ENCODE measurements around the gene TRAM2. TPM values are rescaled to one million over a fixed set of nuclear protein-coding genes. Genes with fewer than 3 reads are reported as not detected.
A peak's percentile ranks its signal among the peaks of the same experiment; 100 is the strongest.

Gene TRAM2
- total and polyA plus RNA-seq, 9 of the 15 experiments (the other 6 are each of a cell fraction or from before 2014, with no cell fraction given): 2.6 to 13.3 (median 8.9) TPM

DNA sequence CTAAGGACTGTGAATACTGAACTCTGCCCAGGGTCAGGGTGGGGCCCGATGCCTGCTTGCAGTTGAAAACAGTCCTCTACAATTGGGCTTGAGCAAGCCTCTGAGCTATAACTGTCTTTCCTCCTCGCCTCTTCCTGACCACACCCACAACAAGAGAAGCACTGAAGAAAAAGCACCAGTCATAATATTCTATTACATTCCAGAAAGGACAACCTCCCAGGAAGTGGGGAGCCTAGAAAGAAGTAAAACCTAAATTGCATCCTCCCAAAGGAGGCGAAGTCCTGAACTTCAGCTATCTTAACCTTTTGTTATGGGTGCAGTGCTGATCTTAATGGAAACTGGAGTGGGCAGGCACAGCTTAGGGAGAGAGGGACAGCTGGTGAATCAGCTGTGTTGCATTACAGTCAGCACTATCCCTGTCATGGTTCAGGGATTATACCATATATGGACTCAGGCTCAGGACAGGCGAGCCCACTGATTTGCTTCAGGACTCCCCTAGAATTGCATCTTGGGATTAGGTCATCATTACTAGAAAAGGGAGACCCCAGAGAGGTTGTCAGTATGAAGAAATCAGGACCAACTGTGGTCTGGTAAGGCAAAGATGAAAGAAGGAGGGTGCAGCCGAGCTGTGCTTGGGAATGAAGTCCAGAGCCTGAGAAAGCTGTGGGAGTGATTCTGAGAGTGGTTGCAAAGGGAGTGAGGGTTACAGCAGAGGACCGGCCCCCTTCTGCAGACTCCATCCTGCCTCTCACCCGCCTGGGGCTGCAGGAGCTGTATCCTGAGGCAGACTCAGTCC is 18.3 kb upstream of the TRAM2 start (continued):
- TF ChIP-seq TOE1 (IDR thresholded peaks at IDR 0.05; ENCODE audit: borderline replicate concordance): no peak
- TF ChIP-seq TOE1 (CRISPR knock-in tag; IDR thresholded peaks at IDR 0.05; ENCODE audit: borderline replicate concordance, low read depth): no peak
- TF ChIP-seq ZNF512 (tag; IDR thresholded peaks at IDR 0.05): no peak
- no peak for TF ChIP-seq ZNF444 (CRISPR knock-in tag; IDR thresholded peaks at IDR 0.05)
- TF ChIP-seq ZBTB40 (IDR thresholded peaks at IDR 0.05): no peak
- TF ChIP-seq ZBTB40 (CRISPR knock-in tag; IDR thresholded peaks at IDR 0.05): no peak
- TF ChIP-seq NUFIP1 (IDR thresholded peaks at IDR 0.05; ENCODE audit: partially characterized antibody): no peak
- no peak for TF ChIP-seq NR4A1 (CRISPR knock-in tag; IDR thresholded peaks at IDR 0.05)
- TF ChIP-seq NR4A1 (tag; IDR thresholded peaks at IDR 0.05): no peak
- no peak for TF ChIP-seq CTCFL (IDR thresholded peaks at IDR 0.05; ENCODE audit: borderline replicate concordance, insufficient read depth, low read depth, low read length, poor library complexity, severe bottlenecking)
- TF ChIP-seq ZNF507 (tag; conservative IDR thresholded peaks at IDR 0.05): no peak
- peak; percentile 39; the same call in 1 of the 2 replicates for TF ChIP-seq ATF7 (IDR thresholded peaks at IDR 0.05)
- TF ChIP-seq, protein P1, sequence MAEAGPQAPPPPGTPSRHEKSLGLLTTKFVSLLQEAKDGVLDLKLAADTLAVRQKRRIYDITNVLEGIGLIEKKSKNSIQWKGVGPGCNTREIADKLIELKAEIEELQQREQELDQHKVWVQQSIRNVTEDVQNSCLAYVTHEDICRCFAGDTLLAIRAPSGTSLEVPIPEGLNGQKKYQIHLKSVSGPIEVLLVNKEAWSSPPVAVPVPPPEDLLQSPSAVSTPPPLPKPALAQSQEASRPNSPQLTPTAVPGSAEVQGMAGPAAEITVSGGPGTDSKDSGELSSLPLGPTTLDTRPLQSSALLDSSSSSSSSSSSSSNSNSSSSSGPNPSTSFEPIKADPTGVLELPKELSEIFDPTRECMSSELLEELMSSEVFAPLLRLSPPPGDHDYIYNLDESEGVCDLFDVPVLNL (CRISPR knock-in tag; IDR thresholded peaks at IDR 0.05; ENCODE audit: low read depth): no peak
